ENCODE results near the gene MB.
A peak's percentile ranks its signal among the peaks of the same experiment; 100 is the strongest.

The MB gene

GRCh38 chr22:35593891-35594470 lies 23.1 kb downstream of the MB start:
- DNase-seq (ENCODE audit: low read depth in 2 of 2), result no peak

DNA sequence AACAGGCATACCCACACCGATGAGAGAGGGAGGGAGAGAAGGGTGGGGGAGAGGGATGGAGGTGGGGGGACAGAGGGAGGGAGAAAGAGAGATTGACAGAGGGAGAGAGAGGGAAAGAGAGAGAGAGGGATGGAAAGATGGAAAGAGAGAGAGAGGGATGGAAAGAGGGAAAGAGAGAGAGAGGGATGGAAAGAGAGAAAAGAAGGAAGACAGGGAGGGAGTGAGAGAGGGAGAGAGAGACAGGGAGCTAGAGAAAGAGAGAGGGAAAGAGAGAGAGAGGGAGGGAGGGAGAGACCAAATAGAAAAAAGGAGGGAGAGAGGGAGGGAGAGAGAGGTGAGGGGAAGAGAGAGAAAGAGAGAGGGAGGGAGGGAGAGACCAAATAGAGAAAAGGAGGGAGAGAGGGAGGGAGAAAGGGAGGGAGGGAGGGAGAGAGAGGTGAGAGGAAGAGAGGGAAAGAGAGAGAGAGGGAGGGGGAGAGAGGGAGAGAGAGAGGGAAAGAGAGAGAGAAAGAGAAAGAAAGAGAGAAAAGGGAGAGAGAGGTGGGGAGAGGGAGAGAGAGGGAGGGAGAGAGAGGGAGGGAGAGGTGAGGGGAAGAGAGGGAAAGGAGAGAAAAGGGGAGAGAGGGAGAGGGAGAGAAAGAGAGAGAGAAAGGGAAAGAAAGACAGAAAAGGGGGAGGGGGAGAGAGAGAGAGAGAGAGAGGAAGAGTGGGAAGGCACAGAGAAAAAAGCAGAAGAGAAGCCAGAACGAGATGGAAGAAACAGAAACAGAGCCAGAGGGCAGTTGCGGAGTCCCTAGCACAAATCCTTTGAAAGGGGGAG lies 23.8 kb downstream of the MB start:
- no peak for DNase-seq (ENCODE audit: low read depth in 2 of 2)

DNA sequence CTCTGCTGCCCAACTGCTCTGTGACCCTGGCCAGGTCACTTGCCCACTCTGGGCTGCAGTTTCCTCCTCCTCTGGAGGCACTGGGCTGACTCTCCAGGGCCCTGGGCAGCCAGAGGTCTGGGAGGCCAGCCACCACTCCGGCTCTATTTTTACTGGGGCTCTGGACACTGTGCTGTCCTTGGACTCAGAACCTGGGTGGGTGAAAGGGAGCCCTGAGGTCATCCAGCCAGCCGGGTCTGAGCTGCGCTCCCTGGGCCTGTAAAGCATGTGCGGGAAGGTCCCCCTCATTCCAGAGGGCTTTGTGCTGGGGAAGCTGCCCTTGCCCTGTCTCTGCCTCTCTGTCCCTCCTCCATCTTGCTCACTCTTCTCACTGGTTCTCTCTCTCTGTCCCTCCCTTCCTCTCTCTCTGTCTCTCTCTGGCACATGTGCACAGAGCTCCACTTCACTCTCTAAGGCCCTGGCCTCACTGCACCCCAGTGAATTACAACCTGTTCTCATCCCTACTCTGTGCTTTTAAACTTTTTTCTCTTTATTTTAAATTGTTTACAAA lies 24.6 kb downstream of the MB start:
- DNase-seq (ENCODE audit: low read depth in 2 of 2), result no peak

DNA sequence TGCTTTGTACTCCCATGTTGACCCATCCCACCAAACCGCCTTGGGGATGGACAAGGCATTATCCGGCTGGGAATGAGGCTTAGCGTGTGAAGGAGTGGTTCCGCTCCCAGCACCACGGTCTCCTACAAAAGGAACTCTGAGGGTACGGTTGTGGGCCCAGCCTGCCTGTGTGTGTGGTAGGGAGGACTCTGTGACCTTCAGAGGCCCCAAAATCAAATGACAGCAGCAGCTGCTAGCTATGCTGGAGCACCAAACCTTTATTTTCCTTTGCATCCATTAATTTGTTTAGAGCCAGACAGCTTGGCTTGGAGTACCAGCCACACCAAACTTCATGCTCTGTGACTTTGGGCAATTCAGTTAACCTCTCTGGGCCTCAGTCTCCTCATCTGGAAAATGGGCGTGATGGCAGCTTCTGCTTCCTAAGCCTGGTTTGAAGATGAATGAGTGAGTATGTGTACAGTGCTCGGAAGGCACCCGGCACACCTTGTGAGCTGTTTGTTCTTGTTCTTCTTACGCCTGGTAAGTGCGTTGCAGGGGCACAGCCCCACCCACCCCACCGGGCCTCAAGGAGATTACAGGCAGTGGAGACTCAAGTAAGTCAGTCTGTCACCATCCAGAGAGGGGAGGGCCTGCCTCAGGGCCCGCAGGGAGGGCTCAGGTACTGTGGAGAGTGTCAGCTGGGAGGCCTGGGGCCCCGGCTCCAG lies 25.3 kb downstream of the MB start:
- no peak for DNase-seq (ENCODE audit: low read depth in 2 of 2)

DNA sequence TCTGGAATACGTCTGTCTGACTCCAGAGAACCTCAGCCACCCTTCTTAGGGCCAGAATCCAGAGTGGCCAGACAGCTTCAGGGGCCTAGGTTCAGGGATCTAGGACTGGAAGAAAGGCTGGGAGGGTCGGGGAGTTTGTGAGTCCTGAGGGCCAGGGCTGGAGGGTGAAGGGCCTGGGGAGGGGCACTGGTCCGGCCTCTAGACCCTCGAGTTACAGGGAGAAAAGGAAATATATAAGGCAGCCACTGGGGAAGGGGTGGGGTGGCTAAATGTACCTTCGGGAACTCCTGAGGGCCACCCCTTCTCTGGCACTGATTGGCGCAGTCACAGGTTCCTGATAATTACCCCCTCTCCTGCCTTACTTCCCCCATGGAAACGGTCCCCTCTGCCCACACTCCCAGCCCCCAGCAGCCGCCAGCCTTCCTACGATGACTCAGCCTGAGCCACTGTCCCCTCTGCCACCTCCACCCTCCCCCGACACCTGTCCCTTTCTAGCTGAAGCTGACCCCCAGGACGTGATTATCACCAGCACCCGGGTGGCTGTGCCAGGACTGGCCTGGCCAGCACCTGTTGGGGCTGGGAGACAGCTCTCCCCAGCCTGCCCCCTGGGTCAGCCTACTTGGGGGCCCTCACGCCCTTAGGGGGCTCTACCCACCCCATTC lies 26.4 kb downstream of the MB start:
- no peak for DNase-seq (ENCODE audit: low read depth in 2 of 2)

DNA sequence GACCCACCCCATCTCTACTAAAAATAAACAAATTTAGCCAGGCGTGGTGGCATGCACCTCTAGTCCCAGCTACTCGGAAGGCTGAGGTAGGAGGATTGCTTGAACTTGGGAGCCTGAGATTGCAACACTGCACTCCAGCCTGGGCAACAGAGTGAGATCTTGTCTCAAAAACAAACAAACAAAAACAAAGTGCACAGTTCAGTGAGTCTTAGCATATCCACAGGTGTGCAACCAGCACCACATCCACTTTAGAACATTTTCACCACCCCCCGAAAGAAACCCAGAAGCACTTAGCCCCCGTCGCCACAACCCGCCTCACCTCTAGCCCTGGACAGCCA lies 27.4 kb downstream of the MB start:
- no peak for DNase-seq (ENCODE audit: low read depth in 2 of 2)

DNA sequence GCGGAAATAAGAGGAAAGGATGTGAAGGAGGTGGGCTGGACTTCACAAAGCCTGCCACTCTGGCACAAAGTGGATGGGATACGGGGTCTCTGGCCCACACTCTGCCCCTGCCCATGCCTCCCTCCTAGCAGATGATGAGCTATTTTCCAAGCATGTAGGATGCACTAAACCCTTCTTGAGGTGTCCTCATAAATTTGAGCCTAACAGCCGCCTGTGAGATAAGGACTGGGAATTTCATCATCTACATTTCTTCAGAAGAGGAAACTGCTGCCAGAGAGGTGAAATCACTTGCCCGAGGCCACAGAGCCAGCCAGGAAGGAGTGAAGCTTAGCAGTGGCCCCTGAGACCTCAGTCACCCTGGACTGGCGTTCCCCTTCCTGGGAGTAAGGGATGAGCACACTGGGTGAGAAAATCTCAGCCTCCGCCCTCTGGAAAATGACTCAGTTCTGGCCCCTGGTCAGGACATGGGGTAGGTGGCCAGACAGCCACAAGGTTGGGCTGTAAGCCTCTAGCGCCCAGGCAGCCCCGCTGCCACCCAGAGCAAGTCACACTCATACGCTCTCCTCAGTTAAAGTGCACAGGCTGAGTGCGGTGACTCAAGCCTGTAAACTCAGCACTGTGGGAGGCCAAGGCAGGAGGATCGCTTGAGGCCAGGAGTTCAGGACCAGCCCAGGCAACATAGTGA lies 27.9 kb downstream of the MB start:
- no peak for DNase-seq (ENCODE audit: low read depth in 2 of 2)

GRCh38 chr22:35587896-35588295 lies 29.2 kb downstream of the MB start:
- DNase-seq (ENCODE audit: low read depth in 2 of 2), result no peak

DNA sequence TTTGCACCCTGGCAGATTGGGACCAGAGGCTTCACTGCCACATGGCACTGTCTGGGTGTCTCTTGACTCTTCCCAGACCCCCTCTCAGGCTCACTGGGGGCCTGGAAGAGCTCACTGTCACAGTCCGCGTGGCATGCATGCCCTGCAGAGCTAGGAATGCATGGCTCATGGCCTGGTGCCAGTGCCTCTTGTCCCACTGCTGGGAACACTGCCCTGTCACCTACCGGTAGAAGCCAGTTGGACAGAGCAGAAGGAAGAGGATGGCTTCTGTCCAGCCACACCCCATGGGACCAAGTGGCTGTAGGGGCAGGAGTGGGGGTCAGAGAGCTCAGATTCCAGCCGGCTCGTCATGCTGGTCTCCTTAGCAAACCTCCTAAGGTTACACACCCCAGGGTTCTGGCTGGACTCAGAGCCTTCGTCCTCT lies 29.7 kb downstream of the MB start:
- no peak for DNase-seq (ENCODE audit: low read depth in 2 of 2)

GRCh38 chr22:35586771-35587170 lies 30.4 kb downstream of the MB start:
- no peak for DNase-seq (ENCODE audit: low read depth in 2 of 2)

DNA sequence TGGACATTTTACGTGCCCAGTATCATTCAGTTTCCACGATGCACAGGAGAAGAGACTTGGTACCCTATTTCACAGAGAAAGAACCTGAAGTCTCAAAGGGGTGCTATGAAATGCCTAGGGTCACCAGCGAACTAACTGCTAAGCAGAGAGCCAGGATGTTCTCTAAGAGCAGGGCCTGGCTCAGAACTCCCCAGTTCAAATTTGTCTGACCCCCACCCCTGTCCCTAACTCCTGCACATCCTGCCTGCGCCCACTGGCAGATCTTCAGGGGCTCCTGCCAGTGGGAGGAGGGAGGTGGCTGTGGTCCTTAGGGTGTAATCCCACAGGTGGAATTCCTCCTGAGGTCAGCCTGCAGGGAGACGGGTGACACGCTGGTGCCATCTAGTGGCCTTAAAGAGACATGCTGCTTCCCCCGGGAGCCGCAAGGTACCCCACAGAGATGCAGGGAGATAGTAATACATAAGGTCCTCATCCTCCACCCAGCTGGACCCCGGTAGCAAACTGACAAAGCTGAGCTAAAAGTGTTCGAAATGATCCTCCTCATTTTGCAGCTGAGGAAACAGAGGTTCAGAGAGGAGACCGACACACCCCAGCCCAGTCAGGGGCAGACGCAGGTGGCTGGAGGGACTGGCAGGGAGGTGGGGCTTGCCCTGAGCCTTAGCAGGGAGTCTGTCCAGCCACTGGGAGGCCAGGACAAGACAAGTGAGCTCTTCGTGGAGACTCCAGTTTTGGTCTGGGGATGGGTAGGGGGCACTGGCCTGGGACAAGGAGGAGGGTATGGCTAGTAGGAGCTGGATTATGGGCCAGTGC lies 34.1 kb downstream of the MB start:
- DNase-seq (ENCODE audit: low read depth in 2 of 2), result peak in 1 of 2 donors; percentile 20

DNA sequence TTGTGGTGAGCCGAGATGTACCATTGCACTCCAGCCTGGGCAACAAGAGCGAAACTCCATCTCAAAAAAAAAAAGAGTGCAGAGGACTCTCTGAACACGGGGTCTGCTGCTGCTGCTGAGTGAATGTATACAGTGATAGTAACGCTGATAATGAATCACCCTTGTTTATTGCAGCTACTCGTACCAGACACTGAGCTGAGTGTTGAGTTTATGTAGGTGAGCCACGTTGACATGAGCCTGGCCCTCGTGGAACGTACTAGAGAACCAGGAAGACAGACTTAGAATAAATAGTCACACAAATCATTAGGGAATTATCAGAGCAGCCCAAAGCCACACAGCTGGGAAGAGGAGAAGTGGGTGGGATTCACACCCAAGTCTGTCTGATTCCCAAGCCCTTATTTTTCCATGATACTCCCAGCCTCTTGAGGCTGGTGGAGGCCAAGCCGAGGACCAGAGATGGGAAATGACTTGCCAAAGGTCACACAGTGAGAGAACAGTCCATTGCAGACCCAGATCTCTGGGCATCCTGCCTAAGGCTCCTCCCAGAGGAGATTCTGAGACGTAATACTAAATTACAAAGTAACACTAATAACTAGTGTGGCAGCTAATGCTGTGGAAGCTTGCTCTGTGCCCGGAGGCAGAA lies 34.8 kb downstream of the MB start:
- DNase-seq (ENCODE audit: low read depth in 2 of 2), result no peak

DNA sequence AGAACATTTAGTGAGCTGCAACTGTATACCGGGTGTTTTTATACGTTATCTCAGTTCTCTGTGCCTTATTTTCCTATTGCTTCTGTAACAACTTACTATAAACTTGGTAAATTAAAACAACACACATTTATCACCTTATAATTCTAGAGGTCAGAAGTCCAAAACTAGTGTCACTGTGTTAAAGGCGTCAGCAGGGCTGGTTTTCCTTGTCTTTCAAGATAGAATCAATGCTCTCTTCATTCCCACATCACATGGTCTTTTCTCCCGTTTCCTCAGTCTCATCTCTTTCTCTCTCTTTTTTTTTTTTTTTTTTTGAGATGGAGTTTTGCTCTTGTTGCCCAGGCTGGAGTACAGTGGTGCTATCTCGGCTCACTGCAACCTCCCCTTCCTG lies 36.1 kb downstream of the MB start:
- DNase-seq (ENCODE audit: low read depth in 2 of 2), result no peak

- DNase-seq (ENCODE audit: low read depth in 2 of 2), result no peak
These were observed 36.6 kb downstream of the MB start for GRCh38 chr22:35580351-35581022.

DNA sequence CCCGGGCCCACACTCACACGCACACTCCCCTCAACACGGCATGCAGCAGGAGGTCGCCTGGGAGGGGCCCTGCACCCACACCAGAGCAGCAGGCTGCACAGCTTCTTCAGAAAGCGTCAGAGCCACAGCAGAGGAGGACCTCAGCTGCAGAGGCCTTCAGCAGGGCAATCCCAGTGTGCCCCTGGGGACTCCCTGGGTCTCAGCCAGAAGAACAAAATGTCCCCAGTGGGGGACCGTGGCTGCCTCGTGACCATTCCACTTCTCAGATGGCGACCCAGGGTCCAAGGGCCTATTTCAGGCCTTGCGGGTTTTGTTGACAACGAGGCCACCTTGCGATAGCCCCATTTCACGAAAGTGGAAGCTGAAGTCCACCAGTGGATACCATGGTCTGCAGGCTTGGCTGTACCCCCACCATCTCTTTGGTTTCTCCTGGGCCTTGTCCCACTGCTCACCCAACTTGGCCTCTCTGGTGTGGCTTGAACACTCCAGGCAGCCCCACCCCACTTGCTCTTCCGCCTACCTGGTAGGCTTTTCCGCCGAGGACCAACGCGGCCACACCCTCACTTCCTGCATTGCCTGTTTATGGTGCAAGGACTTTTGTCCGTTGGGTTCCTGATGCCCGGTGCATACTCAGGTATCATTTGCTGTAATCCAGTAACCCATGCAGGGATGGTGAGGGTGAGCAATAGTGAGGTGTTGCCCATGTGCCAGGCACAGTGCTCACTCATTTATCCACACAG lies 38.1 kb downstream of the MB start:
- DNase-seq (ENCODE audit: low read depth in 2 of 2), result no peak

DNA sequence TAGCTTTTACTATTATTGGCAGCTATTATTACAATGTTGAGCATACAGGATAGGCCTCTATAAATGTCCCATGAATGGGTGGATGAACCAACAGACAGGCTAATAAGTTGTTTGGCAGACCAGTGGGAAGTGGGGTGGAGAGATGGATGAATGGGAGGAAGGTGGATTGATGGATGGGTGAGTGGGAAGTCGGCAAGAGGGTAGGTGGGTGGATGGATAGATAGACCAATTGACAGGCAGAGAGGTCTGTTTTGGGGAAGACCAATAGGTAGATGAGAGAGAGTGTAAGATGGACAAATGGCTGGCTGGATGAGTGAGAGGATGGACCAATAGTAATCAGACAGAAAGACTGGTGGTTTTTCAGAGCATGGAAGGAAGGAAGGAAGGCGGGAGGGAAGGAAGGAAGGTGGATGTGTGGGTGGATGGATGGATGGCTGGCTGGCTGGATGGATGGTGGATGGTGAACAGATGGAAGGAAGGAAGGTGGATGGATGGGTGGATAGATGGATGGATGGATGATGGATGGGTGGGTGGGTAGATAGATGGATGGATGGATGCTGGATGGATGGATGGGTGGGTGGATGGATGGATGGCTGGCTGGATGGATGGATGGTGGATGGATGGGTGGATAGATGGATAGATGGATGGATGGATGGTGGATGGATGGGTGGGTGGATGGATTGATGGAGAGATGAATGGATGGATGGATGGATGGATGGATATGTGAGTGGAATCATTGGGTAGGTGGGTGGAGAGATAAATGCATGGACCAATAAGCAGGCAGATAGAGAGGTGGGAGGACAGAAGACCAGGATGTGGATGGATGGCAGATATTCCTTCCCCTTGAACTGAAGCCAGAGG lies 39.1 kb downstream of the MB start:
- DNase-seq (ENCODE audit: low read depth in 2 of 2), result no peak

DNA sequence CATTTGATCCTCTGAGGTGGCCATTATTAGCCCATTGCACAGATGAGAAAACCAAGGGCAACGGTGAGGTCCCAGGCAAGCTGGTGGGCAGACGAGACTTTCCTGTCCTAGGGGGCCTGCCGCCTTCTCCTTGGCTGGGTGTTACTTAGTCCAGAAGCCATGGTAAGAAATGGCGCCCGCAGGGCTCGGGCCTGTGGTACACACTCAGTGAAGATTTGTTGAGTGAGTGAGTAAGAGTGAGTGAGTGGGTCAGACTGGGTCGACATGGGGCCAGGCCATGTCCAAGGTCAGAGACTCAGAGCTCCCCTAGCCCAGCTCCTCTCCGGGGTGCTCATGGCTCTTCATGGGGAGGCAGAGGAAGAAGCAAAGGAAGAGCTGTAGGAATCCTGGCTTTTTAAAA lies 40.5 kb downstream of the MB start:
- DNase-seq (ENCODE audit: low read depth in 2 of 2), result no peak

GRCh38 chr22:35575116-35575748 lies 41.9 kb downstream of the MB start:
- no peak for DNase-seq (ENCODE audit: low read depth in 2 of 2)

All from activated CD8-positive, alpha-beta memory T cell treated with anti-CD3 and anti-CD28 coated beads for 4 hours (primary cell).